IPS-15b (cell line): ENCODE results near the gene PDK1.
A peak's percentile ranks its signal among the peaks of the same experiment; 100 is the strongest.
"Not testable (repeated sequence)": the region's sequence is repeated elsewhere in the genome, so short reads cannot be mapped to it uniquely, and the experiment has no call there.

Experiments
- H3K27me3 ChIP-seq: one replicate; pipeline ENCODE4 v1.6.1; 2013; ENCODE audit warnings: low read length; ENCODE audit not compliant: control insufficient read depth, insufficient read depth
- H3K36me3 ChIP-seq: one replicate; pipeline ENCODE4 v1.6.1; 2013; ENCODE audit warnings: low read length; ENCODE audit not compliant: control insufficient read depth, insufficient read depth
- H3K4me1 ChIP-seq: one replicate; pipeline ENCODE4 v1.6.1; 2013; ENCODE audit warnings: mild to moderate bottlenecking, low read length; ENCODE audit not compliant: control insufficient read depth, insufficient read depth
- H3K4me3 ChIP-seq: one replicate; pipeline ENCODE4 v1.5.1; 2013; ENCODE audit warnings: low read depth, low read length
- H3K9ac ChIP-seq: one replicate; pipeline ENCODE4 v1.6.1; 2013; ENCODE audit warnings: low read depth, mild to moderate bottlenecking, low read length
- H3K9me3 ChIP-seq: one replicate; pipeline ENCODE4 v1.6.1; 2013; ENCODE audit warnings: mild to moderate bottlenecking, low read length; ENCODE audit not compliant: control insufficient read depth, insufficient read depth

Gene PDK1

DNA sequence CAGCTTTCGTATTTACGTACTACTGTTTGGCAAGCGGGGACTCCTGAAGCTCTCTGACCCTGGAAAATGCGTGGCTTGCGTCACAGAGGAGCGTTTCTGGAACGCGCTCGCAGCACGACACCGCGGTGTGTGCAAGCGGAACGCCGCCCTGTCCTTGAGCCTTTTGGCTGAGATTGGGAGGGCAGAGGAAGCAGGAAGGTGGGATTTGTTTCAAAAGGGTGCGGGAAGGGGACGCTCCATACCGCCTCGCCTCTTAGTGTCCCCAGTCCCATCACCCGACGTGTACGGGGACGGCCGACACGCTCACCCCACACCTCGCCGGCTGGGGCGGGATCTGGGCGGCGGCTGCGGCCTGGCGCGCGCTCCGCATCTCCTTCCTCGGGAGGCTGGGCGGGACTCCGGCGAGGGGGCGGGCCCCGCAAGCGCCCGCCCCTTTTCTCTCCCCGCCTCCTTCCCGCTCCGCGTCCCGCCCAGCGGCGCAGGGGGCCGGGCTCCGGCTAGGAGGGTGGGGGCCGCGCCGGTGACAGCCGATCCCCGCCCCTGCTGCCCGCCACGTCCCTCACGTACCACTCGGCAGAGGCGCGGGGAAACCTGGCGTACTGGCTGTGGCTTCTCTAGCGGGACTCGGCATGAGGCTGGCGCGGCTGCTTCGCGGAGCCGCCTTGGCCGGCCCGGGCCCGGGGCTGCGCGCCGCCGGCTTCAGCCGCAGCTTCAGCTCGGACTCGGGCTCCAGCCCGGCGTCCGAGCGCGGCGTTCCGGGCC lies at the start of gene PDK1:
Gene PDK1 (plus strand): TSS at position 569 of the 762 bp plus-strand sequence. CDS start 61 bp downstream, at position 630.
- H3K9me3 ChIP-seq: no peaks in the 10 kb centered on the region
- no peaks in the 10 kb centered on the region for H3K27me3 ChIP-seq
- H3K4me3 ChIP-seq: peak within 1 kb of the TSS; percentile 92
- peaks cover 2% of the 10 kb centered on the region for H3K36me3 ChIP-seq
- H3K9ac ChIP-seq: peak within 1 kb of the TSS; percentile 89
- peaks cover 30% of the 10 kb centered on the region for H3K4me1 ChIP-seq

DNA sequence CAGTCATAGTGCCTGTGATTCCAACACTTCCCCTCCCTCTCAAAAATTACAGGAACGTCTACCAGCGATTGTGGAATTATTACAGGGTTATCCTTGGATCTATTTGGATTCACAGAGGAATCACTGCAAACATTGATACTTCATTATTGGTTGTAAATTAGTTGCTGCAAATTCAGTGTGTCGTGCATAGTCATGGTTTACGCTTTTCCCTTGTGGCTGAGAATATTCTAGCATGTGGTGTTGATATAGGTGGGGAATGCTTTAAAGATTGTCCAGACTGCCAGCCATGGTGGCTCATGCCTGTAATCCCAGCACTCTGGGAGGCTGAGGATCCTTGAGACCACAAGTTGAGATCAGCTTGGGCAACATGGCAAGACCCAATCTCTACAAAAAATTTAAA lies 48.7 kb upstream of the PDK1 start:
- no peak overlapping the region for H3K9ac ChIP-seq
- no peak overlapping the region for H3K4me3 ChIP-seq
- H3K36me3 ChIP-seq: peaks cover 7% of the 10 kb centered on the region
- H3K27me3 ChIP-seq: no peaks in the 10 kb centered on the region
- H3K4me1 ChIP-seq: no peaks in the 10 kb centered on the region
- peaks cover 3% of the 10 kb centered on the region for H3K9me3 ChIP-seq

DNA sequence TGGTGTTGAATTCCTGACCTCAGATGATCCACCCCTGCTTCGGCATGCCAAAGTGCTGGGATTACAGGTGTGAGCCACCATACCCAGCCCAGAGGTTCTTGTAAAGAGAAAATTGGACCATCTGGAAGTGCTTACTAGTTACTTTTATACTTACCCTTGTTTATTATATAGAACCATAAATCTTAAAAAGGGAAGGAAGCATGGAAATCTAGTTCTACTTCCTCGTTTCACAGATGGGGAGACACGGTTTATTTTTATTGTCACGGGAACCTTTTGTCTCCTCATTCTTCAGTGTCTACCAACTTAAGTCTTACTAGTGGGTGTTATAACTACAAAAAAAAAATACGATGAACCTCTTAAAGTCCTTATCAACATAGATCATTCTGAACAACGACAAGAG lies 45.8 kb upstream of the PDK1 start:
- no peak overlapping the region for H3K9ac ChIP-seq
- H3K4me1 ChIP-seq: no peaks in the 10 kb centered on the region

GRCh38 chr2:172510548-172510947 lies 45.3 kb upstream of the PDK1 start:
- Histone ChIP-seq H3K4me3 (no peak overlapping the region), H3K9ac (no peak overlapping the region), H3K9me3 (peaks cover 9% of the 10 kb centered on the region), H3K27me3 (no peaks in the 10 kb centered on the region), H3K4me1 (no peaks in the 10 kb centered on the region), H3K36me3 (no peaks in the 10 kb centered on the region)

More for the DNA sequence above, 45.8 kb upstream of the PDK1 start:
- Histone ChIP-seq H3K27me3 (no peaks in the 10 kb centered on the region), H3K36me3 (no peaks in the 10 kb centered on the region), H3K9me3 (peaks cover 9% of the 10 kb centered on the region), H3K4me3 (no peak overlapping the region)

GRCh38 chr2:172512810-172513523 lies 42.9 kb upstream of the PDK1 start:
- Histone ChIP-seq H3K27me3 (no peaks in the 10 kb centered on the region), H3K9me3 (peaks cover 9% of the 10 kb centered on the region), H3K4me3 (no peak overlapping the region), H3K9ac (no peak overlapping the region), H3K36me3 (no peaks in the 10 kb centered on the region), H3K4me1 (no peaks in the 10 kb centered on the region)

DNA sequence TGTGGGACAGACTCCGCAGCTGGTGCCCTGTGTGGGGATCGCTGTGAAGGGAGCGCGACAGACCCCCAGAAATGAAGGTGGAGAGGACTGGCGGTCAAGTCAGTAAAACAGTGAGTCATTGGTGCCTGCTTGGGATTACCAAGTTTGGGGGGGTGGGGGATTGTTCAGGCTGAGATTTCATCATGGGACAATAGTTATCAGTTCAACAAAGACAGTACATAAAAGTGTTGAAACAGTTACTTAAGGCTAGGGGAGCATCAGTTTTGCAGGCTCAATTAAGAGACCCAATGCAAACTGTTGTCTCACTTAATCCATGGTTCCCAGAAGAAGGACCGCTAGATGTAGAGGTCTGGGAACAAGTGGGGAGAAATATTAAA lies 42.4 kb upstream of the PDK1 start:
- Histone ChIP-seq H3K4me1 (no peaks in the 10 kb centered on the region), H3K9ac (no peak overlapping the region), H3K27me3 (no peaks in the 10 kb centered on the region), H3K9me3 (peaks cover 9% of the 10 kb centered on the region), H3K36me3 (no peaks in the 10 kb centered on the region), H3K4me3 (no peak overlapping the region)

- Histone ChIP-seq H3K4me3 (no peak overlapping the region), H3K9me3 (peaks cover 9% of the 10 kb centered on the region), H3K36me3 (no peaks in the 10 kb centered on the region), H3K27me3 (no peaks in the 10 kb centered on the region), H3K9ac (no peak overlapping the region), H3K4me1 (no peaks in the 10 kb centered on the region)
Measured at GRCh38 chr2:172513935-172514586, 41.8 kb upstream of the PDK1 start.

- Histone ChIP-seq H3K4me3 (no peak overlapping the region), H3K36me3 (no peaks in the 10 kb centered on the region), H3K9me3 (peaks cover 9% of the 10 kb centered on the region), H3K9ac (no peak overlapping the region), H3K27me3 (no peaks in the 10 kb centered on the region), H3K4me1 (no peaks in the 10 kb centered on the region)
Measured at GRCh38 chr2:172516299-172516698, 39.6 kb upstream of the PDK1 start.

- no peaks in the 10 kb centered on the region for H3K36me3 ChIP-seq
- H3K4me3 ChIP-seq: no peak overlapping the region
- no peaks in the 10 kb centered on the region for H3K4me1 ChIP-seq
- H3K27me3 ChIP-seq: no peaks in the 10 kb centered on the region
- H3K9ac ChIP-seq: no peak overlapping the region
- H3K9me3 ChIP-seq: no peaks in the 10 kb centered on the region
Measured at GRCh38 chr2:172518995-172519394, 36.9 kb upstream of the PDK1 start.

DNA sequence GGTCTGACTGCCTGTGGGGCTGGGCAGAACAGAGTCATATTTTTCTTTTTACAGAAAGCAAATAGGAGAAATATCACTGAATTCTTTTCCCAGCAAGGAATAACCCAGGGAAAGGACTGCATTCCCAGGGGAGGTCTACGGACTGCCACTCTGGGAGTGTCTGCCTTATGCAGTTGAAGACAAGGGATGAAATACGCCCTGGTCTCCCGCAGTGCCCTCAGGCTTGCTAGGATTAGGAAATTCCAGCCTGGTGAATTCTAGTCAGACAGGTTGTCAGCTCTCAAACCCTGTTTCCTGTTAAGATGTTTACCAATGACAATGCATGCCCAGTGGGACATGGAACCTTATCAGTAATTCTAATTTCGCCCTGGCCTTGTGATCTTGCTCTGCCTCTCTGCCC lies 30.3 kb upstream of the PDK1 start:
- H3K4me1 ChIP-seq: no peaks in the 10 kb centered on the region
- H3K9ac ChIP-seq: no peak overlapping the region
- H3K36me3 ChIP-seq: no peaks in the 10 kb centered on the region
- H3K27me3 ChIP-seq: no peaks in the 10 kb centered on the region
- H3K9me3 ChIP-seq: peaks cover 3% of the 10 kb centered on the region
- H3K4me3 ChIP-seq: no peak overlapping the region

DNA sequence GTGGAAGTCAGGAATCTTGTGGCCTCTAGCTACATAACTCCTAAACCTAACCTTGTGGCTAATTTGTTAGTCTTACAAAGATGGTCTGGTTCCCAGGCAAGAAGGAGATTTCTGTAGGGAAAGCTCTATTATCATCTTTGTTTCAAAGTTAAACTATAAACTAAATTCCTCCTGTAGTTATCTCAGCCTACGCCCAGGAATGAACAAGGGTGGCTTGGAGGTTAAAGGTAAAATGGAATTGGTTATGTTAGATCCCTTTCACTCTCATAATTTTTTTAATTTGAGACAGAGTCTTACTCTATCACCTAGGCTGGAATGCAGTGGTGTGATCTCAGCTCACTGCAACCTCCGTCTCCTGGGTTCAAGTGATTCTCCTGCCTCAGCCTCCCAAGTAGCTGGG lies 24.6 kb upstream of the PDK1 start:
- no peak overlapping the region for H3K9ac ChIP-seq
- H3K4me3 ChIP-seq: no peak overlapping the region
- no peaks in the 10 kb centered on the region for H3K36me3 ChIP-seq
- H3K4me1 ChIP-seq: peaks cover 24% of the 10 kb centered on the region
- H3K9me3 ChIP-seq: peaks cover 2% of the 10 kb centered on the region
- H3K27me3 ChIP-seq: no peaks in the 10 kb centered on the region

DNA sequence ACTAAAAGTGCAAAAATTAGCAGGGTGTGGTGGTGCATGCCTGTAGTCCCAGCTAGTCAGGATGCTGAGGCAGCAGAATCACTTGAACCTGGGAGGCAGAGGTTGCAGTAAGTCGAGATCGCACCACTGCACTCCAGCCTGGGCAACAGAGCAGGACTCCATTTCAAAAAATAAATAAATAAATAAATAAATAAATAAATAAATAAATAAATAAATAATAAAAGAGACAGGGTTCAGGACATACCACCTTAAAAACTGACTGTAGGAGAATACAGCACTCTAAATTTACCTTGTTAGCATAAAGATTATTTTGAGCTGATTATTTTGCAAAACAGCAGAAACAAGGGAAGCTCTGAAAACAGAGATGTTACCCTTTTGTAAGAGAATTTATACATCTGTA lies 23.4 kb upstream of the PDK1 start:
- not testable (repeated sequence) for H3K9me3 ChIP-seq, H3K36me3 ChIP-seq, H3K27me3 ChIP-seq, H3K9ac ChIP-seq, H3K4me3 ChIP-seq
- peaks cover 24% of the 10 kb centered on the region for H3K4me1 ChIP-seq
